Panc1 (cell line): ENCODE measurements around the gene MAL. TPM values are rescaled to one million over a fixed set of nuclear protein-coding genes. Genes with fewer than 3 reads are reported as not detected.

Experiments
- ATAC-seq: fragments of 200-7000 bp; cut with Tn5 transposase; 2 replicates; pipeline ENCODE4 v1.9.1; 2020; ENCODE audit warnings: mild to moderate bottlenecking, moderate library complexity
- BruUV-seq: library from RNA; stranded (reverse); fragments of 400-500 nt; replicated peaks from 2 replicates; lab custom pipeline; 2021; lab: Mats Ljungman, UMichigan
- CTCF ChIA-PET: fragments of 300-600 bp; sonication (Branson Sonifier 250); formaldehyde crosslinking; loops from one replicate; lab custom pipeline; 2022; ENCODE audit warnings: antibody characterized with exemption; lab: Charles Lee
- POLR2A ChIA-PET: fragments of 300-600 bp; sonication (Branson Sonifier 250); formaldehyde crosslinking; loops from one replicate; lab custom pipeline; 2022; ENCODE audit warnings: antibody characterized with exemption; lab: Charles Lee
- DNase-seq: peaks from one replicate; pipeline ENCODE4 v3.0.0-alpha.2; 2010; ENCODE audit warnings: low read depth, low spot score
- H3K27ac ChIP-seq: 2 replicates; pipeline ENCODE4 v1.5.1; 2011; ENCODE audit warnings: mild to moderate bottlenecking, low read length, inconsistent platforms
- H3K27me3 ChIP-seq: fragments of 200-500 bp; sonication (Bioruptor generic); 2 replicates; pipeline ENCODE4 v1.6.0; 2014; ENCODE audit warnings: low read length, inconsistent platforms; ENCODE audit not compliant: control insufficient read depth, insufficient read depth
- H3K36me3 ChIP-seq: fragments of 200-500 bp; sonication (Bioruptor generic); 2 replicates; pipeline ENCODE4 v1.5.1; 2014; ENCODE audit warnings: inconsistent platforms, mild to moderate bottlenecking, low read length, moderate library complexity; ENCODE audit not compliant: control insufficient read depth, insufficient read depth
- H3K4me1 ChIP-seq: 2 replicates; pipeline ENCODE4 v1.5.1; 2011; ENCODE audit warnings: inconsistent platforms, mild to moderate bottlenecking, low read length, moderate library complexity; ENCODE audit not compliant: control insufficient read depth, insufficient read depth
- H3K4me3 ChIP-seq, 2 experiments: 2 replicates each; pipeline ENCODE4 v1.5.1; 2011 to 2012; ENCODE audit warnings: low read depth in 2 of 2, low read length in 2 of 2, mild to moderate bottlenecking in 2 of 2, inconsistent platforms in 1 of 2, moderate library complexity in 1 of 2
- H3K9me3 ChIP-seq: fragments of 200-500 bp; sonication (Bioruptor generic); 2 replicates; pipeline ENCODE4 v1.5.1; 2014; ENCODE audit warnings: low read depth, mild to moderate bottlenecking, inconsistent platforms, low read length, moderate library complexity; ENCODE audit not compliant: control insufficient read depth, insufficient read depth
- CTCF ChIP-seq: fragments of 450-650 bp; IDR thresholded peaks from 2 replicates; pipeline ENCODE4 v1.5.1; 2017; ENCODE audit warnings: mild to moderate bottlenecking
- POLR2AphosphoS5 ChIP-seq: IDR thresholded peaks from 2 replicates; pipeline ENCODE4 v1.6.1; 2012; ENCODE audit warnings: mild to moderate bottlenecking, low read depth, low read length, moderate library complexity
- SIN3A ChIP-seq: IDR thresholded peaks from 2 replicates; pipeline ENCODE4 v1.6.1; 2012; ENCODE audit warnings: low read depth, mild to moderate bottlenecking, low read length, moderate library complexity, borderline replicate concordance; ENCODE audit not compliant: insufficient read depth
- TCF7L2 ChIP-seq: IDR thresholded peaks from 2 replicates; pipeline ENCODE4 v1.6.1; 2011; ENCODE audit warnings: mild to moderate bottlenecking, low read depth, low read length, inconsistent platforms
- in situ Hi-C: cut with HindIII; loops from 2 replicates; pipeline ENCODE4 v1.10.0; 2016; ENCODE audit warnings: low sequenced_read_pairs, low pct_unique_long_range_greater_than_20kb
- intact Hi-C: fragments of 100-400 bp; cut with micrococcal nuclease; formaldehyde crosslinking; loops from one replicate; pipeline ENCODE4 v1.10.0; 2022; ENCODE audit not compliant: unreplicated experiment
- total RNA-seq: library from RNA; stranded (reverse); gene quantifications from one replicate; pipeline ENCODE4 v1.2.1, GENCODE V29; 2021; ENCODE audit not compliant: unreplicated experiment
- TF ChIP-seq, protein P1 (sequence below), 2 experiments: IDR thresholded peaks; 2 replicates each; pipeline ENCODE4 v1.6.1; 2011 to 2012; ENCODE audit warnings: low read depth in 2 of 2, control low read depth in 1 of 2, low read length in 1 of 2, mild to moderate bottlenecking in 1 of 2, moderate library complexity in 1 of 2; ENCODE audit not compliant: insufficient read depth in 1 of 2

Gene MAL
- total RNA-seq, 1 experiment from 2014 or later, result 1.3 TPM

GRCh38 chr2:95079199-95079683 lies 53.7 kb downstream of the MAL start:
- no peaks in the 10 kb centered on the region for H3K9me3 ChIP-seq
- no peaks in the 10 kb centered on the region; the same call in none of the 2 replicates for H3K4me1 ChIP-seq
- in situ Hi-C loops (no loop called here), intact Hi-C loops (no loop called here)
- no peak for ATAC-seq
- no peaks in the 10 kb centered on the region for H3K36me3 ChIP-seq
- H3K4me3 ChIP-seq, result no peak overlapping the region
- CTCF ChIA-PET, result interaction anchor here (0.6 to 2.8 kb wide), 10 partner anchors 13 to 454 kb away, joined by 3 to 14 read pairs (median 4); partner anchors contain the start of gene MAL
- POLR2A ChIA-PET, result no interaction called here
- H3K27ac ChIP-seq, result no peak overlapping the region
- no peak for DNase-seq
- no TSS peak for BruUV-seq
- peaks cover 10% of the 10 kb centered on the region for H3K27me3 ChIP-seq
- TF ChIP-seq POLR2AphosphoS5, result no peak
- TF ChIP-seq SIN3A, result no peak
- TF ChIP-seq CTCF, result no peak
- TF ChIP-seq, protein P1, sequence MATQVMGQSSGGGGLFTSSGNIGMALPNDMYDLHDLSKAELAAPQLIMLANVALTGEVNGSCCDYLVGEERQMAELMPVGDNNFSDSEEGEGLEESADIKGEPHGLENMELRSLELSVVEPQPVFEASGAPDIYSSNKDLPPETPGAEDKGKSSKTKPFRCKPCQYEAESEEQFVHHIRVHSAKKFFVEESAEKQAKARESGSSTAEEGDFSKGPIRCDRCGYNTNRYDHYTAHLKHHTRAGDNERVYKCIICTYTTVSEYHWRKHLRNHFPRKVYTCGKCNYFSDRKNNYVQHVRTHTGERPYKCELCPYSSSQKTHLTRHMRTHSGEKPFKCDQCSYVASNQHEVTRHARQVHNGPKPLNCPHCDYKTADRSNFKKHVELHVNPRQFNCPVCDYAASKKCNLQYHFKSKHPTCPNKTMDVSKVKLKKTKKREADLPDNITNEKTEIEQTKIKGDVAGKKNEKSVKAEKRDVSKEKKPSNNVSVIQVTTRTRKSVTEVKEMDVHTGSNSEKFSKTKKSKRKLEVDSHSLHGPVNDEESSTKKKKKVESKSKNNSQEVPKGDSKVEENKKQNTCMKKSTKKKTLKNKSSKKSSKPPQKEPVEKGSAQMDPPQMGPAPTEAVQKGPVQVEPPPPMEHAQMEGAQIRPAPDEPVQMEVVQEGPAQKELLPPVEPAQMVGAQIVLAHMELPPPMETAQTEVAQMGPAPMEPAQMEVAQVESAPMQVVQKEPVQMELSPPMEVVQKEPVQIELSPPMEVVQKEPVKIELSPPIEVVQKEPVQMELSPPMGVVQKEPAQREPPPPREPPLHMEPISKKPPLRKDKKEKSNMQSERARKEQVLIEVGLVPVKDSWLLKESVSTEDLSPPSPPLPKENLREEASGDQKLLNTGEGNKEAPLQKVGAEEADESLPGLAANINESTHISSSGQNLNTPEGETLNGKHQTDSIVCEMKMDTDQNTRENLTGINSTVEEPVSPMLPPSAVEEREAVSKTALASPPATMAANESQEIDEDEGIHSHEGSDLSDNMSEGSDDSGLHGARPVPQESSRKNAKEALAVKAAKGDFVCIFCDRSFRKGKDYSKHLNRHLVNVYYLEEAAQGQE (IDR thresholded peaks at IDR 0.05; ENCODE audit: insufficient read depth in 1 of 2, low read depth in 2 of 2, low read length in 1 of 2), result no peak
- TF ChIP-seq TCF7L2, result no peak

DNA sequence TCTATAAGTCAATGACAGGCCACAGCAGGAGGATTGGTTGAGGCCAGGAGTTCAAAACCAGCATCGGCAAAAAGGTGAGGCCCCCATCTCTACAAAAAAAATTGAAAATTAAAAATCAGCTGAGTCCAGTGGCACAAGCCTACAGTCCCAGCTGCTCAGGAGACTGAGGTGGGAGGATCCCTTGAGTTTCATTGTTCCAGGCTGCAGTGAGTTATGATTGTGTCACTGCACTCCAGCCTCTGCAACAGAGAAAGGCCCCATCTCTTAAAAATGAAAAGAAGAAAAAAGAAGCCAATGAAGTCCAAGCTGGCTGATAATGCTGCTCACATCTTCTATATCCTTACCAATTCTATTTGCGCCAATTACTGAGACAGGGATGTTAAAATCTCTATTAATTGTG lies 57.0 kb downstream of the MAL start:
- ChIA-PET POLR2A (no interaction called here), CTCF (no interaction called here)
- no TSS peak for BruUV-seq
- DNase-seq, result no peak
- no peak for ATAC-seq
- Histone ChIP-seq H3K27ac (no peak overlapping the region), H3K4me1 (no peaks in the 10 kb centered on the region), H3K4me3 (no peak overlapping the region), H3K36me3 (peaks cover 9% of the 10 kb centered on the region), H3K9me3 (no peaks in the 10 kb centered on the region), H3K27me3 (peaks cover 4% of the 10 kb centered on the region; the same call in 1 of the 2 replicates)
- TF ChIP-seq POLR2AphosphoS5 (no peak), CTCF (no peak), TCF7L2 (no peak), SIN3A (no peak)
- TF ChIP-seq, protein P1 (IDR thresholded peaks at IDR 0.05; ENCODE audit: insufficient read depth in 1 of 2, low read depth in 2 of 2, low read length in 1 of 2), result no peak
- intact Hi-C loops (no loop called here), in situ Hi-C loops (no loop called here)
